ENCODE data around the gene NT5C3B.

Gene NT5C3B

GRCh38 chr17:41806685-41807445, 29.2 kb downstream of the NT5C3B start:
- no peak for DNase-seq

GRCh38 chr17:41803049-41804020, 32.7 kb downstream of the NT5C3B start:
- DNase-seq = no peak

- DNase-seq = peak; percentile 73
These were observed 34.4 kb downstream of the NT5C3B start for GRCh38 chr17:41801374-41802271.

- DNase-seq = peak; percentile 11
These were observed 35.2 kb downstream of the NT5C3B start for GRCh38 chr17:41800601-41801373.

GRCh38 chr17:41799366-41799765, 36.7 kb downstream of the NT5C3B start:
- DNase-seq = no peak

- no peak for DNase-seq
These were observed 38.7 kb downstream of the NT5C3B start for GRCh38 chr17:41797377-41797776.

GRCh38 chr17:41796121-41796895, 39.7 kb downstream of the NT5C3B start:
- no peak for DNase-seq

GRCh38 chr17:41794540-41794975, 41.5 kb downstream of the NT5C3B start:
- no peak for DNase-seq

GRCh38 chr17:41793784-41794539, 42.1 kb downstream of the NT5C3B start:
- no peak for DNase-seq

GRCh38 chr17:41792845-41793783, 42.9 kb downstream of the NT5C3B start:
- DNase-seq = no peak

- no peak for DNase-seq
These were observed 49.0 kb downstream of the NT5C3B start for GRCh38 chr17:41787021-41787418.

- DNase-seq = peak; percentile 91
These were observed 49.6 kb downstream of the NT5C3B start, which contains the start of gene JUP for GRCh38 chr17:41786227-41787020. Gene JUP (minus strand): TSS chr17:41786711. CDS start chr17:41771854, 14,857 bp downstream.

- no peak for DNase-seq
These were observed 50.2 kb downstream of the NT5C3B start for GRCh38 chr17:41785859-41786226.

GRCh38 chr17:41785091-41785858, 50.8 kb downstream of the NT5C3B start:
- DNase-seq = no peak

- DNase-seq = no peak
These were observed 51.8 kb downstream of the NT5C3B start for GRCh38 chr17:41784207-41784744.

- DNase-seq = no peak
These were observed 53.9 kb downstream of the NT5C3B start for GRCh38 chr17:41782142-41782541.
